ENCODE measurements around the gene FANCC. TPM values are rescaled to one million over a fixed set of nuclear protein-coding genes. Genes with fewer than 3 reads are reported as not detected.

FANCC gene
- total and polyA plus RNA-seq, 2 of the 8 experiments (the other 6 are each of a cell fraction or from before 2014, with no cell fraction given): 7.8 to 15.2 TPM

DNA sequence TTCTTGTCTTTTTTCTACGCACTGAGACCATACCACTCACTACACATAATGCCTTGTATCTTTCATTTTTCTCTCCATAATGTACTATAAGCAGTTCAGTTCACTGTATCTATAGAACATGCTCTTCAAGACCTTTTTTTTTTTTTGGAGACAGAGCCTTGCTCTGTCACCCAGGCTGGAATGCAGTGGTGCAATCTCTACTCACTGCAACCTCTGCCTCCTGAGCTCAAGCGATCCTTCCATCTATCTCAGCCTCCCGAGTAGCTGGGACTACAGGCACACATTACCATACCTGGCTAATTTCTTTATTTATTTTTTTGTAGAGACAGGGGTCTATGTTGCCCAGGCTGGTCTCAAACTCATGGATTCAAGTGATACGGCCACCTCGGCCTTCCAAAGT lies 208.7 kb downstream of the FANCC start:
- H3K79me2 ChIP-seq (ENCODE audit: control insufficient read depth in 1 of 2, insufficient read depth in 2 of 2, low read length in 2 of 2): no peaks in the 10 kb centered on the region
- DNase-seq (ENCODE audit: low read depth in 1 of 2, low spot score in 2 of 2): no peak
- H3K79me1 ChIP-seq (ENCODE audit: low read depth, low read length): no peaks in the 10 kb centered on the region
- H3K4me1 ChIP-seq (replicated peaks in 1 of 4; ENCODE audit: control insufficient read depth in 3 of 4, insufficient read depth in 4 of 4, low read length in 3 of 4): peaks cover 0 to 2% (median 0%) of the 10 kb centered on the region in 4 experiments; a peak in 3 of 7 replicates
- no peak overlapping the region for H4K5ac ChIP-seq (ENCODE audit: insufficient read length, low read depth, low read length)
- H3K23me2 ChIP-seq (ENCODE audit: low read depth, low read length): no peaks in the 10 kb centered on the region
- H3K23ac ChIP-seq (ENCODE audit: insufficient read length): no peak overlapping the region
- H2BK120ac ChIP-seq (replicated peaks; ENCODE audit: low read depth, low read length): no peak overlapping the region
- H3K27me3 ChIP-seq (replicated peaks in 1 of 4; ENCODE audit: control insufficient read depth in 3 of 4, extremely low read depth in 1 of 4, insufficient read depth in 3 of 4, low read length in 3 of 4): no peaks in the 10 kb centered on the region
- peaks cover 0 to 4% (median 2%) of the 10 kb centered on the region in 4 experiments; a peak in 2 of 8 replicates for H3K36me3 ChIP-seq (ENCODE audit: control insufficient read depth in 2 of 4, insufficient read depth in 4 of 4, low read length in 3 of 4)
- ChIA-PET POLR2A (ENCODE audit: partially characterized antibody) (interaction anchor here (0.7 kb wide), 1 partner anchor 11 kb away, joined by 3 read pairs; no protein-coding TSS in a partner anchor), CTCF (ENCODE audit: partially characterized antibody) (interaction anchor here (0.7 to 1.4 kb wide), 4 partner anchors 11 to 762 kb away, joined by 3 to 4 read pairs (median 3); no protein-coding TSS in a partner anchor)
- WGBS, 2 experiments (ENCODE audit: extremely low coverage in 1 of 2, insufficient coverage in 1 of 2, insufficient read length in 1 of 2, insufficient replicate concordance in 2 of 2, low coverage in 1 of 2, low lambda C conversion rate in 2 of 2, missing lambda C conversion rate in 1 of 2): 94% methylated on average over 5 of the region's 5 CpGs; no CpG with 5 or more reads in 1 of the 2 experiments
- TF ChIP-seq EGR1 (IDR thresholded peaks at IDR 0.05; ENCODE audit: borderline replicate concordance, low read depth, low read length) (no peak), RNF2 (IDR thresholded peaks at IDR 0.05; ENCODE audit: borderline replicate concordance, low read depth, low read length, missing control alignments, poor library complexity, severe bottlenecking) (no peak), RXRA (IDR thresholded peaks at IDR 0.05; ENCODE audit: insufficient read depth, low read depth, low read length) (no peak), NRF1 (IDR thresholded peaks at IDR 0.05; ENCODE audit: low read depth, low read length) (no peak), RAD21 (IDR thresholded peaks at IDR 0.05 in 1 of 2, conservative IDR thresholded peaks at IDR 0.05 in 1 of 2; ENCODE audit: low read depth in 2 of 2, low read length in 2 of 2) (no peak), JUND (IDR thresholded peaks at IDR 0.05; ENCODE audit: low read length) (no peak), BCL11A (IDR thresholded peaks at IDR 0.05; ENCODE audit: low read depth in 2 of 2, low read length in 2 of 2) (no peak), ASH2L (IDR thresholded peaks at IDR 0.05; ENCODE audit: low read length) (no peak), KDM5A (IDR thresholded peaks at IDR 0.05; ENCODE audit: low read length) (no peak), CHD2 (IDR thresholded peaks at IDR 0.05; ENCODE audit: low read length) (no peak), SRF (IDR thresholded peaks at IDR 0.05; ENCODE audit: low read depth, low read length) (no peak)
- no peak overlapping the region for H3K56ac ChIP-seq (replicated peaks; ENCODE audit: insufficient read length, low read depth, low read length)
- FAIRE-seq: no peak
- no peaks in the 10 kb centered on the region for H4K20me1 ChIP-seq (replicated peaks in 1 of 2; ENCODE audit: control insufficient read depth in 1 of 2, insufficient read depth in 2 of 2, low read length in 2 of 2)
- no peak overlapping the region for H4K8ac ChIP-seq (ENCODE audit: extremely low read depth, insufficient read depth, low read length)
- H2AFZ ChIP-seq (ENCODE audit: low read length): no peak overlapping the region
- H2BK5ac ChIP-seq (ENCODE audit: low read depth, low read length): no peak overlapping the region
- H3K9me3 ChIP-seq (ENCODE audit: insufficient read depth in 2 of 2, low read depth in 1 of 2, low read length in 1 of 2): no peaks in the 10 kb centered on the region
- no peak overlapping the region for H3K4me3 ChIP-seq (ENCODE audit: extremely low read depth in 1 of 4, insufficient read depth in 2 of 4, low read depth in 3 of 4, low read length in 4 of 4)
- no peak overlapping the region for H3K27ac ChIP-seq (ENCODE audit: low read depth, low read length)
- H3K18ac ChIP-seq (ENCODE audit: extremely low read depth, low read length): no peak overlapping the region
- no peak overlapping the region for H3K14ac ChIP-seq (ENCODE audit: insufficient read length)
- H2AK5ac ChIP-seq (ENCODE audit: low read depth, low read length): no peak overlapping the region
- no peak overlapping the region for H4K91ac ChIP-seq (replicated peaks; ENCODE audit: insufficient read length, low read length)
- no peak overlapping the region for H3K4me2 ChIP-seq (ENCODE audit: insufficient read depth in 1 of 2, low read depth in 2 of 2, low read length in 2 of 2)
- no peak overlapping the region for H2BK15ac ChIP-seq (ENCODE audit: low read length)
- H2BK20ac ChIP-seq (ENCODE audit: low read length): no peak overlapping the region
- H3K9ac ChIP-seq (replicated peaks in 1 of 4; ENCODE audit: extremely low read depth in 1 of 4, low read depth in 3 of 4, low read length in 3 of 4): no peak overlapping the region
- H3K4ac ChIP-seq (replicated peaks; ENCODE audit: insufficient read length, low read depth, low read length): no peak overlapping the region
- H2BK12ac ChIP-seq (ENCODE audit: low read depth, low read length): no peak overlapping the region
